Effector CD4-positive, alpha-beta T cell (primary cell): ENCODE results near the gene YRDC.

Experiments used
- DNase-seq: peaks from one replicate; pipeline ENCODE4 v3.0.0-alpha.2; 2020

YRDC gene

GRCh38 chr1:37765916-37766664 lies 41.9 kb downstream of the YRDC start:
- no peak for DNase-seq

GRCh38 chr1:37764888-37765441 lies 43.0 kb downstream of the YRDC start, which contains the start of gene EPHA10:
EPHA10 (minus strand) TSS chr1:37765120; CDS start chr1:37765066, 54 bp downstream.
- no peak for DNase-seq

- no peak for DNase-seq
These were observed 43.6 kb downstream of the YRDC start for GRCh38 chr1:37764414-37764825.

- DNase-seq, result no peak
These were observed 44.1 kb downstream of the YRDC start for GRCh38 chr1:37763791-37764413.

GRCh38 chr1:37762516-37762915 lies 45.5 kb downstream of the YRDC start:
- DNase-seq, result no peak

- no peak for DNase-seq
These were observed 46.5 kb downstream of the YRDC start for GRCh38 chr1:37761416-37762095.

GRCh38 chr1:37759451-37759850 lies 48.6 kb downstream of the YRDC start:
- DNase-seq, result no peak

GRCh38 chr1:37755951-37756560 lies 52.0 kb downstream of the YRDC start:
- no peak for DNase-seq

GRCh38 chr1:37755290-37755689 lies 52.7 kb downstream of the YRDC start:
- no peak for DNase-seq

- no peak for DNase-seq
These were observed 54.3 kb downstream of the YRDC start for GRCh38 chr1:37753473-37754321.
